Ishikawa (cell line): ENCODE data around the gene AGAP2.
A peak's percentile ranks its signal among the peaks of the same experiment; 100 is the strongest.

Experiments used
- CEBPB ChIP-seq: IDR thresholded peaks from 2 replicates; pipeline ENCODE4 v1.6.1; 2012
- CREB1 ChIP-seq: IDR thresholded peaks from 2 replicates; pipeline ENCODE4 v1.6.1; 2012; ENCODE audit warnings: low read depth
- EGR1 ChIP-seq: IDR thresholded peaks from 2 replicates; pipeline ENCODE4 v1.6.1; 2012
- EP300 ChIP-seq: IDR thresholded peaks from 2 replicates; pipeline ENCODE4 v1.6.1; 2012; ENCODE audit warnings: borderline replicate concordance
- FOXM1 ChIP-seq: IDR thresholded peaks from 2 replicates; pipeline ENCODE4 v1.6.1; 2012; ENCODE audit warnings: low read depth, borderline replicate concordance
- MAX ChIP-seq: IDR thresholded peaks from 2 replicates; pipeline ENCODE4 v1.6.1; 2012
- NFIC ChIP-seq: IDR thresholded peaks from 2 replicates; pipeline ENCODE4 v1.6.1; 2012
- RAD21 ChIP-seq: IDR thresholded peaks from 2 replicates; pipeline ENCODE4 v1.6.1; 2012; ENCODE audit warnings: low read depth
- REST ChIP-seq: IDR thresholded peaks from 2 replicates; pipeline ENCODE4 v1.6.1; 2012; ENCODE audit warnings: low read depth, mild to moderate bottlenecking
- TAF1 ChIP-seq: IDR thresholded peaks from 2 replicates; pipeline ENCODE4 v1.6.1; 2012; ENCODE audit warnings: low read depth, mild to moderate bottlenecking
- TCF12 ChIP-seq: IDR thresholded peaks from 2 replicates; pipeline ENCODE4 v1.6.1; 2012; ENCODE audit warnings: low read depth
- TEAD4 ChIP-seq: IDR thresholded peaks from 2 replicates; pipeline ENCODE4 v1.6.1; 2012
- YY1 ChIP-seq: IDR thresholded peaks from 2 replicates; pipeline ENCODE4 v1.6.1; 2012; ENCODE audit warnings: low read depth
- ZBTB7A ChIP-seq: IDR thresholded peaks from 2 replicates; pipeline ENCODE4 v1.6.1; 2012; ENCODE audit warnings: low read depth
- TF ChIP-seq, protein P1 (sequence below): IDR thresholded peaks from 2 replicates; pipeline ENCODE4 v1.6.1; 2012

The AGAP2 gene

DNA sequence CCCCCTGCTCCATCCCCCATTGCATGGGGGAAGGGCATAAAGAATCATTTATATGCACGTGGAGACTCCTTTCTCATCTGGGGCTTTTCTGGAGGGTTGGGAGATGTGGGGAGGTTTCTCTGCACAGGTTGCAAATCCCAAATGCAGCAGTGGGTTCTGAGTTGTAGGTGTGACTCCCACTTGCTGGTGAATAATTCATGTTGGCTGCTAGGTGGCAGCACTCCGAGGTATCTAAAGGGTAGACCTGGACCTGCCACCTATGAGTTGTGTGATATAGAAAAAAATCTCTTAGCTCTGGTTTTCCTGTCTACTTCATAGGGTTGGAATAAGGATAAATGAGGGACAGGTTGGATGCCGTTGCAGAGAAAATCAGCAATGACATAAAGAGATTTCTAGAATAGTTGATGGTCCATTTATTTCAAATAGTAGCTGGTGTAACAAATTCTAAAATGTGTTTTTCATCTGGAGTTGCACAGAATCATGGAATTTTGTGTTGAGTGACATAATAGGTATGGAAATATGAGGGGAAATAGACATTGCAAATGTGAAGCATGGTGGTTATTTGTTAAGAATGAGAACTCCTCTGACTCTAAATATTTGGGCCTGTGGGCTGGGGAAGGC is 20.9 kb upstream of the AGAP2 start:
- TF ChIP-seq RAD21, result peak; percentile 31; the same call in 1 of the 2 replicates
- TF ChIP-seq NFIC, result no peak

DNA sequence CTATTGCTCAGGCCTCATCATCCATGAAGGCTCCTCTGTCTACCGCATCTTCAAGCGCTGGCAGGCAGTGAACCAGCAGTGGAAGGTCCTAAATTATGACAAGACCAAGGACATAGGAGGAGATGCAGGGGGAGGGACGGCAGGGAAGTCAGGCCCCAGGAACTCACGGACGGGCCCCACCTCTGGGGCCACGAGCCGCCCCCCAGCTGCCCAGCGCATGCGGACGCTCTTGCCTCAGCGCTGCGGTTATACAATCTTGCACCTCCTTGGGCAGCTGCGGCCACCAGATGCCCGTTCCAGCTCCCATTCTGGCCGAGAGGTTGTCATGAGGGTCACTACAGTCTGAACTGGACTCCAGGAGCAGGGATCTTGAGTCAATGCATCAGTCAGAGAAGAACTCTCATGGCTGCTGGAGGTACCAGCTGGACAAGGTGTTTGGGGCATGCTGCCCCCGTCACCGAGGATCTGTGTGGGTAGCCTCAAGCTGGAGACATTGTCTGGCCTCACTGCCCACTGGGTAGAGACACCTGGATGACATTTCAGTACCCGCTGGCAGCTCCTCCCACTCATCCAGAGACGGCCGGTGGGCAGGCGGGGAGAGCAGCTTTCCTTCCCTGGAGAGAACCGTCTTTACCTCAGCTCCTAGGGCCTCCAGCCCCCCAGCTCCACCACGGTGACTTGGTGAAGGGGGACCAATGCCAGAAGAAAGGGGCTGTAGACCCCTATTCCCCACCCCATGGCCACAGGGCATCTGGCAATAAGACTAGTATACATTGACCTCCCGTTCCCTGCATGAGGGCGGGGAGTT is 20.2 kb upstream of the AGAP2 start:
- TF ChIP-seq FOXM1, result no peak
- no peak for TF ChIP-seq REST
- TF ChIP-seq NFIC, result no peak
- TF ChIP-seq EGR1, result no peak
- TF ChIP-seq ZBTB7A, result no peak
- no peak for TF ChIP-seq TAF1
- no peak for TF ChIP-seq YY1
- TF ChIP-seq CREB1, result no peak
- TF ChIP-seq MAX, result no peak
- no peak for TF ChIP-seq TCF12
- TF ChIP-seq TEAD4, result no peak
- no peak for TF ChIP-seq CEBPB

- TF ChIP-seq TCF12, result no peak
- TF ChIP-seq, protein P1, sequence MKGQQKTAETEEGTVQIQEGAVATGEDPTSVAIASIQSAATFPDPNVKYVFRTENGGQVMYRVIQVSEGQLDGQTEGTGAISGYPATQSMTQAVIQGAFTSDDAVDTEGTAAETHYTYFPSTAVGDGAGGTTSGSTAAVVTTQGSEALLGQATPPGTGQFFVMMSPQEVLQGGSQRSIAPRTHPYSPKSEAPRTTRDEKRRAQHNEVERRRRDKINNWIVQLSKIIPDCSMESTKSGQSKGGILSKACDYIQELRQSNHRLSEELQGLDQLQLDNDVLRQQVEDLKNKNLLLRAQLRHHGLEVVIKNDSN, result no peak
- TF ChIP-seq EP300, result no peak
- no peak for TF ChIP-seq YY1
- no peak for TF ChIP-seq ZBTB7A
- TF ChIP-seq MAX, result no peak
Observed at GRCh38 chr12:57757771-57758170, 19.2 kb upstream of the AGAP2 start.

DNA sequence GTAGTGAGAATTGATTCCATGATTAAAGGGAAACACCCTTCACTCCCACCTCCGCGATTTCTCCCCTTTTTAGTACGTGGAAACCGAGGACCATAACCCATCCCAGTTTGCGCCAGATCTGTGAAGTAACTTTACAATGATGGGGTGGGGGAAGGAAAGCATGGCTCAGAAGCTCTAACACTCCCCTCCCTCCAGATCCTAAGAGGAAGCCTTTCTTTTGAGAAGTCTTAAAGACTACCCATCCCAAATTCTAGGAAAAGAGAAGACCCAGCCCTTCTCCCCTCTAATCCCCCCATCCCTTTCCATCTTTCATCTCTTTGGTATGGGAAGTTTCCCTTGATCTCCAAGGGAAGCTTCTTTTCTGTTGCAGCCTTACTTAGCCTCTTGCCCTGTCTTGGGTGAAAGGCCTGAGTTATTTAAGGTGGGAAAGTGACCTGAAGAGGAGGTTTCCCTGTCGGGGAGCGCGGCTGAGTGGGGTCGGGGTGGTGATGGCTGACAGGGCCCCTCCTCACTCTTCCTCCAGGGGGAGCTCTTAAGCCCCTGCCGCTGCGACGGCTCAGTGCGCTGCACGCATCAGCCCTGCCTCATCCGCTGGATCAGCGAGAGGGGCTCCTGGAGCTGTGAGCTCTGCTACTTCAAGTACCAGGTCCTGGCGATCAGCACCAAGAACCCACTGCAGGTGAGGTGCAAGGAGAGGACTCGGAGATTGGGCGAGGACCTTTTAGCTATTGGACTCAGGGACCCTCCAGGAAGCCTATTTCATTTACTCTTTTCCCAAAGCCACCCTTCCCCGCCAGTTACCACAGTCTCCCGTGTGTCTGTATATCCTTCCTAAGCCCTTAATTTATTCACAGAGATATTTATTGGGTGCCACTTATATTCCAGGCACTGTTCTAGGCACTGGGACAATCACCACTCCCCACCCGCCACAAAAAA is 18.1 kb upstream of the AGAP2 start:
- TF ChIP-seq CREB1, result no peak
- TF ChIP-seq ZBTB7A, result no peak
- no peak for TF ChIP-seq EGR1
- no peak for TF ChIP-seq FOXM1
- TF ChIP-seq CEBPB, result no peak

GRCh38 chr12:57755454-57756372 is 17.2 kb upstream of the AGAP2 start:
- TF ChIP-seq RAD21, result no peak
- no peak; the same call in 1 of the 2 replicates for TF ChIP-seq TAF1
- no peak; the same call in 1 of the 2 replicates for TF ChIP-seq TCF12
- TF ChIP-seq EP300, result no peak
- TF ChIP-seq CEBPB, result no peak
- TF ChIP-seq NFIC, result no peak
- TF ChIP-seq YY1, result no peak
- TF ChIP-seq REST, result peak; percentile 47
- TF ChIP-seq TEAD4, result no peak
- TF ChIP-seq CREB1, result no peak
- peak; percentile 67 for TF ChIP-seq ZBTB7A
- no peak for TF ChIP-seq FOXM1
- peak; percentile 32; the same call in 1 of the 2 replicates for TF ChIP-seq MAX
- no peak for TF ChIP-seq EGR1
- TF ChIP-seq, protein P1, result no peak
